K562 (cell line): ENCODE results near the gene C10orf105. TPM values are rescaled to one million over a fixed set of nuclear protein-coding genes. Genes with fewer than 3 reads are reported as not detected.

Experiments
- ATAC-seq: fragments of 200-7000 bp; cut with Tn5 transposase; 3 replicates; pipeline ENCODE4 v1.9.1; 2020; ENCODE audit warnings: moderate library complexity
- BruUV-seq: library from RNA; stranded (reverse); fragments of 400-500 nt; replicated peaks from 2 replicates; lab custom pipeline; 2021; lab: Mats Ljungman, UMichigan
- CTCF ChIA-PET: fragments of 300-600 bp; formaldehyde crosslinking; extraction: SDS; loops from one replicate; lab custom pipeline; 2021; ENCODE audit warnings: low intra/inter-chr PET ratio; lab: Yijun Ruan, JAX
- POLR2A ChIA-PET: fragments of 300-600, 350-650 bp; sonication (Branson Sonifier 250); formaldehyde crosslinking; extraction: SDS; loops from one replicate; lab custom pipeline; 2021; ENCODE audit warnings: antibody characterized with exemption, inconsistent platforms; lab: Yijun Ruan, JAX
- DNase-seq, 4 experiments: peaks; one replicate each; pipeline versions ENCODE4 v3.0.0 to v3.0.0-alpha.2; 2011 to 2018; ENCODE audit warnings: low spot score in 3 of 4, mixed read lengths in 3 of 4; ENCODE audit errors: extremely low read depth in 1 of 4
- FAIRE-seq: peaks from 2 replicates; lab custom pipeline; 2011; peaks lifted over from hg19 to GRCh38; lab: Jason Lieb, UNC
- H2AFZ ChIP-seq: 2 replicates; pipeline ENCODE4 v1.6.0; 2011; ENCODE audit warnings: low read depth, low read length, control low read depth, inconsistent platforms
- H3K27ac ChIP-seq: fragments of 200-600 bp; 3 replicates; pipeline ENCODE4 v1.8.0; 2011; ENCODE audit warnings: low read depth, mild to moderate bottlenecking, control low read depth, inconsistent platforms, low read length, moderate library complexity, mixed read lengths; ENCODE audit errors: extremely low read depth
- H3K27me3 ChIP-seq, 2 experiments: fragments of 300-600 bp in 1 of 2; 2 replicates in 1 of 2; 3 replicates in 1 of 2; pipeline versions ENCODE4 v1.6.0 to v1.8.0; 2011; ENCODE audit warnings: inconsistent platforms in 2 of 2, low read length in 2 of 2, mild to moderate bottlenecking in 1 of 2, mixed read lengths in 1 of 2, moderate library complexity in 1 of 2; ENCODE audit not compliant: control insufficient read depth in 2 of 2, insufficient read depth in 2 of 2
- H3K36me3 ChIP-seq: fragments of 300-600 bp; 3 replicates; pipeline ENCODE4 v1.8.0; 2011; ENCODE audit warnings: mild to moderate bottlenecking, low read length, inconsistent platforms; ENCODE audit not compliant: control insufficient read depth, insufficient read depth
- H3K4me1 ChIP-seq, 2 experiments: fragments of 200-600 bp in 1 of 2; replicated peaks in 1 of 2; 2 replicates in 1 of 2; 3 replicates in 1 of 2; pipeline versions ENCODE4 v1.5.1 to v1.8.0; 2011; ENCODE audit warnings: inconsistent platforms in 2 of 2, low read length in 2 of 2, mild to moderate bottlenecking in 1 of 2, mixed read lengths in 1 of 2, moderate library complexity in 1 of 2; ENCODE audit not compliant: control insufficient read depth in 2 of 2, insufficient read depth in 2 of 2
- H3K4me2 ChIP-seq: 2 replicates; pipeline ENCODE4 v1.6.1; 2011; ENCODE audit warnings: low read length, control low read depth, inconsistent platforms, mixed read lengths; ENCODE audit not compliant: insufficient read depth
- H3K4me3 ChIP-seq: fragments of 200-600 bp; sonication (generic), shearing (Covaris generic); 2 replicates; pipeline ENCODE4 v1.5.1; 2016; ENCODE audit warnings: control low read depth, inconsistent platforms
- H3K79me2 ChIP-seq: fragments of 200-600 bp; 3 replicates; pipeline ENCODE4 v1.8.0; 2011; ENCODE audit warnings: low read length, inconsistent platforms; ENCODE audit not compliant: control insufficient read depth, insufficient read depth
- H3K9ac ChIP-seq, 2 experiments: 2 replicates each; pipeline versions ENCODE4 v1.6.0 to v1.6.1; 2011; ENCODE audit warnings: low read depth in 2 of 2, low read length in 2 of 2, control low read depth in 1 of 2, inconsistent platforms in 1 of 2, mild to moderate bottlenecking in 1 of 2, mixed read lengths in 1 of 2; ENCODE audit not compliant: insufficient read depth in 1 of 2
- H3K9me1 ChIP-seq: one replicate; pipeline ENCODE4 v1.6.0; 2011; ENCODE audit warnings: inconsistent platforms, mild to moderate bottlenecking, low read length, moderate library complexity; ENCODE audit not compliant: control insufficient read depth, insufficient read depth
- H3K9me3 ChIP-seq: replicated peaks from 2 replicates; pipeline ENCODE4 v1.5.1; 2011; ENCODE audit warnings: low read depth, low read length, inconsistent platforms; ENCODE audit not compliant: control insufficient read depth, insufficient read depth
- H4K20me1 ChIP-seq: replicated peaks from 2 replicates; pipeline ENCODE4 v1.6.1; 2011; ENCODE audit warnings: low read length, inconsistent platforms, mixed read lengths; ENCODE audit not compliant: control insufficient read depth, insufficient read depth
- BCOR ChIP-seq: fragments of 450-650 bp; IDR thresholded peaks from 2 replicates; pipeline ENCODE4 v1.6.1; 2016
- FOXJ2 ChIP-seq: fragments of 200-800 bp; sonication (Bioruptor generic); IDR thresholded peaks from 2 replicates; pipeline ENCODE4 v1.6.1; 2016; ENCODE audit warnings: missing genetic modification characterization, missing compliant biosample characterization
- KLF1 ChIP-seq: fragments of 450-650 bp; IDR thresholded peaks from 2 replicates; pipeline ENCODE4 v1.6.1; 2016; ENCODE audit warnings: missing genetic modification characterization, missing compliant biosample characterization
- RBM25 ChIP-seq: fragments of 200-400 bp; formaldehyde crosslinking; IDR thresholded peaks from 2 replicates; pipeline ENCODE4 v1.6.1; 2018; ENCODE audit warnings: low read length, low read depth, moderate library complexity; ENCODE audit not compliant: severe bottlenecking
- STAT5A ChIP-seq: IDR thresholded peaks from 2 replicates; pipeline ENCODE4 v1.6.1; 2012; ENCODE audit warnings: low read length, inconsistent platforms, borderline replicate concordance
- WGBS: fragments of 100-300 bp; shearing (Covaris generic); methylation state at CpG from one replicate; pipeline ENCODE4 v1.1.6; 2016; ENCODE audit warnings: low coverage, mixed read lengths; ENCODE audit not compliant: insufficient coverage; ENCODE audit errors: missing lambda C conversion rate; 5-methylcytosine and 5-hydroxymethylcytosine counted together
- in situ Hi-C: fragments of 300-500 bp; cut with MboI; formaldehyde crosslinking; loops from 4 replicates; pipeline ENCODE4 v1.15.0; 2018; ENCODE audit warnings: inconsistent platforms, mixed read lengths
- intact Hi-C: fragments of 100-400 bp; cut with micrococcal nuclease; formaldehyde crosslinking; loops from 2 replicates; pipeline ENCODE4 v1.14.2; 2022
- polyA plus RNA-seq, 8 experiments: library from polyadenylated mRNA; depleted of rRNA in 4 of 8; stranded (reverse) in 5 of 8; unstranded in 3 of 8; fragments of >200 nt; fragmentation: Nextera tagmentation in 2 of 8; fragmentation: Illumina TruSeq in 1 of 8; extraction: Ambion mirVana in 2 of 8; extraction: Trizol in 1 of 8; gene quantifications; 2 replicates each; pipeline versions ENCODE4 v1.2.1 to v1.2.3, GENCODE V29; 2011 to 2014; ENCODE audit warnings: inconsistent platforms in 1 of 8, missing spikeins in 1 of 8
- total RNA-seq, 7 experiments: library from RNA; depleted of rRNA in 6 of 7; stranded (reverse); fragments of >200 nt in 6 of 7; fragmentation: Illumina TruSeq in 2 of 7; extraction: Trizol in 2 of 7; gene quantifications; 2 replicates each; pipeline versions ENCODE4 v1.2.1 to v1.2.3, GENCODE V29; 2011 to 2021; ENCODE audit warnings: low replicate concordance in 1 of 7
- TF ChIP-seq, protein P1 (sequence below), 2 experiments: fragments of 450-650 bp in 1 of 2; IDR thresholded peaks; 2 replicates each; pipeline ENCODE4 v1.6.1; 2011 to 2017; ENCODE audit warnings: low read depth in 2 of 2, antibody characterized with exemption in 1 of 2, borderline replicate concordance in 1 of 2, low read length in 1 of 2, mild to moderate bottlenecking in 1 of 2, mixed read lengths in 1 of 2; ENCODE audit not compliant: control insufficient read depth in 1 of 2
- TF ChIP-seq, protein P2 (sequence below): fragments of 450-650 bp; IDR thresholded peaks from 2 replicates; pipeline ENCODE4 v1.6.1; 2017; ENCODE audit warnings: antibody characterized with exemption

C10orf105 gene
- total and polyA plus RNA-seq, 9 of the 15 experiments (the other 6 are each of a cell fraction or from before 2014, with no cell fraction given) = 0.03 to 0.25 (median 0.04) TPM; not detected in 3

DNA sequence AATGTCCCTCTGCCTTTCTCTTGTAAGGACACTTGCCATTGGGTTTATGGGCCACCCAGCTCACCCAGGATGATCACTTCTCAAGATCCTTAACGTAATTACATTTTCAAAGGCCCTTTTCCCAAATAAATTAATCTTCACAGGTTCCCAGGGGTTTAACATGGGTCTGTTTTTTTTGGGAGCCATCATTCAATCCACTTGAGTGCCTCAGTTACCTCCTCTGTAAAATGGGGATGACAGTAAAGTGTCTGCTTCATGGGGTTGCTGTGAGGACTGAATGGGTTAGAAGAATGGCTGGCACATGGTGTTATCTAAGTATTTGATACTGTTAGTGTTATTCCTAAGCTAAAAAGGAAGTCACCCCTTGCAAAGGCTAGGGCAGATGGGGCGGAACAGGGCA lies 7.4 kb downstream of the C10orf105 start:
- H2AFZ ChIP-seq = peak overlapping the region; percentile 52
- DNase-seq = no peak
- ATAC-seq = no peak
- ChIA-PET CTCF (no interaction called here), POLR2A (interaction anchor here (0.7 to 1.1 kb wide), 2 partner anchors 16 to 196 kb away, joined by 3 read pairs; no protein-coding TSS in a partner anchor)
- no peak overlapping the region for H3K27ac ChIP-seq
- H4K20me1 ChIP-seq = no peaks in the 10 kb centered on the region
- BruUV-seq = no TSS peak
- FAIRE-seq = no peak
- no peaks in the 10 kb centered on the region for H3K9me1 ChIP-seq
- no peak overlapping the region for H3K4me2 ChIP-seq
- in situ Hi-C loops (loop anchor here (5.0 kb wide), 1 partner anchor 100 kb away; no protein-coding TSS in a partner anchor), intact Hi-C loops (no loop called here)
- no peak overlapping the region for H3K4me3 ChIP-seq
- peaks cover 24 to 62% of the 10 kb centered on the region in 2 experiments for H3K4me1 ChIP-seq
- peak overlapping the region in 1 of 2 experiments; percentile 88; a peak in 1 of 4 replicates for H3K9ac ChIP-seq
- H3K27me3 ChIP-seq = no peaks in the 10 kb centered on the region
- WGBS = 72% methylated on average over 2 of the region's 2 CpGs
- no peak for TF ChIP-seq STAT5A
- peak; percentile 63; the same call in 1 of the 2 replicates for TF ChIP-seq BCOR
- no peak for TF ChIP-seq KLF1 (tag)
- TF ChIP-seq FOXJ2 = no peak
- TF ChIP-seq RBM25 = peak; percentile 77
- TF ChIP-seq, protein P1, sequence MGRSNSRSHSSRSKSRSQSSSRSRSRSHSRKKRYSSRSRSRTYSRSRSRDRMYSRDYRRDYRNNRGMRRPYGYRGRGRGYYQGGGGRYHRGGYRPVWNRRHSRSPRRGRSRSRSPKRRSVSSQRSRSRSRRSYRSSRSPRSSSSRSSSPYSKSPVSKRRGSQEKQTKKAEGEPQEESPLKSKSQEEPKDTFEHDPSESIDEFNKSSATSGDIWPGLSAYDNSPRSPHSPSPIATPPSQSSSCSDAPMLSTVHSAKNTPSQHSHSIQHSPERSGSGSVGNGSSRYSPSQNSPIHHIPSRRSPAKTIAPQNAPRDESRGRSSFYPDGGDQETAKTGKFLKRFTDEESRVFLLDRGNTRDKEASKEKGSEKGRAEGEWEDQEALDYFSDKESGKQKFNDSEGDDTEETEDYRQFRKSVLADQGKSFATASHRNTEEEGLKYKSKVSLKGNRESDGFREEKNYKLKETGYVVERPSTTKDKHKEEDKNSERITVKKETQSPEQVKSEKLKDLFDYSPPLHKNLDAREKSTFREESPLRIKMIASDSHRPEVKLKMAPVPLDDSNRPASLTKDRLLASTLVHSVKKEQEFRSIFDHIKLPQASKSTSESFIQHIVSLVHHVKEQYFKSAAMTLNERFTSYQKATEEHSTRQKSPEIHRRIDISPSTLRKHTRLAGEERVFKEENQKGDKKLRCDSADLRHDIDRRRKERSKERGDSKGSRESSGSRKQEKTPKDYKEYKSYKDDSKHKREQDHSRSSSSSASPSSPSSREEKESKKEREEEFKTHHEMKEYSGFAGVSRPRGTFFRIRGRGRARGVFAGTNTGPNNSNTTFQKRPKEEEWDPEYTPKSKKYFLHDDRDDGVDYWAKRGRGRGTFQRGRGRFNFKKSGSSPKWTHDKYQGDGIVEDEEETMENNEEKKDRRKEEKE (IDR thresholded peaks at IDR 0.05; ENCODE audit: borderline replicate concordance in 1 of 2, control insufficient read depth in 1 of 2, low read depth in 2 of 2, low read length in 1 of 2) = no peak
- TF ChIP-seq, protein P2, sequence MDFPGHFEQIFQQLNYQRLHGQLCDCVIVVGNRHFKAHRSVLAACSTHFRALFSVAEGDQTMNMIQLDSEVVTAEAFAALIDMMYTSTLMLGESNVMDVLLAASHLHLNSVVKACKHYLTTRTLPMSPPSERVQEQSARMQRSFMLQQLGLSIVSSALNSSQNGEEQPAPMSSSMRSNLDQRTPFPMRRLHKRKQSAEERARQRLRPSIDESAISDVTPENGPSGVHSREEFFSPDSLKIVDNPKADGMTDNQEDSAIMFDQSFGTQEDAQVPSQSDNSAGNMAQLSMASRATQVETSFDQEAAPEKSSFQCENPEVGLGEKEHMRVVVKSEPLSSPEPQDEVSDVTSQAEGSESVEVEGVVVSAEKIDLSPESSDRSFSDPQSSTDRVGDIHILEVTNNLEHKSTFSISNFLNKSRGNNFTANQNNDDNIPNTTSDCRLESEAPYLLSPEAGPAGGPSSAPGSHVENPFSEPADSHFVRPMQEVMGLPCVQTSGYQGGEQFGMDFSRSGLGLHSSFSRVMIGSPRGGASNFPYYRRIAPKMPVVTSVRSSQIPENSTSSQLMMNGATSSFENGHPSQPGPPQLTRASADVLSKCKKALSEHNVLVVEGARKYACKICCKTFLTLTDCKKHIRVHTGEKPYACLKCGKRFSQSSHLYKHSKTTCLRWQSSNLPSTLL = no peak
- no peaks in the 10 kb centered on the region for H3K36me3 ChIP-seq
- H3K9me3 ChIP-seq = no peaks in the 10 kb centered on the region
- H3K79me2 ChIP-seq = no peaks in the 10 kb centered on the region
